Measurements from ENCODE around the gene KDM2B.

The KDM2B gene

DNA sequence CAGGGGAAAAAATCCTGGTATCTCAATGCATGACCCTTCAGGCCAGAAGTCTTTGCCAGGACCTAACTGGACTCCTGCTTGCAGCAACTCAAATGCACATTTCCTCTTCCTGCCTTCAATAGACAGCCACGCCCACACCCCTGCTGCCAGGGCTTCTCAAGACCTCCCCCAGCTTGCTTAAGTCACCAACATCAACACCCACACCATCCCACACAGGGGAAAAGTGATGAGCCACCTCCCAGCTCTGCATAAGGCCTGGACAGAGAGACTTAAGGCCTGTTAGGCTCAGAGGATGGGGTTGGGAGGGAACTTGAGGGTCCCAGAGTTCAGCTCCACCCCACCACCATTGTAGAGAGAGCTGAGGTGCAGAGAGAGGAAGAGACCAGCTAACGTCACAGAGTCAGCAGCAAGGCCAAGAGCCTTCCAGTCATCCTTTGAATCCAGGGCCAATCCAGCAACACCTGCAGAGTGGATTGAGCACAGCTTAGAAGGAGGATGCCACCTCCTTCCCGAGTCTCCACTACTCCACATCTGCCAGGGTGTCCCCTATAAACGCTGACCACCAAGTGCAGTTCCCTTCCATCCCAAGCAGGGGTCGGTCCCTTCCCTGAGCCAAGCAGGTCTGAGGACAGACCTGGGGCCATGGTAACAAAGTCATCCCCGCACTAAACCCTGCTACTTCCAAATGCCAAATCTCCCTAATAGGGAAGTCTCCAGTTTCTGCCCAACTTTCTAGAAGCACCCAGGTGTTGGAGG lies 50.0 kb downstream of the KDM2B start:
- no peak for DNase-seq (ENCODE audit: low spot score)

- no peak for DNase-seq (ENCODE audit: low spot score)
Measured at GRCh38 chr12:121529184-121529583, 51.6 kb downstream of the KDM2B start.

- DNase-seq (ENCODE audit: low spot score) = no peak
Measured at GRCh38 chr12:121525411-121525810, 55.4 kb downstream of the KDM2B start.

- no peak for DNase-seq (ENCODE audit: low spot score)
Measured at GRCh38 chr12:121524196-121524916, 56.5 kb downstream of the KDM2B start.

- DNase-seq (ENCODE audit: low spot score) = no peak
Measured at GRCh38 chr12:121523741-121524140, 57.1 kb downstream of the KDM2B start.

DNA sequence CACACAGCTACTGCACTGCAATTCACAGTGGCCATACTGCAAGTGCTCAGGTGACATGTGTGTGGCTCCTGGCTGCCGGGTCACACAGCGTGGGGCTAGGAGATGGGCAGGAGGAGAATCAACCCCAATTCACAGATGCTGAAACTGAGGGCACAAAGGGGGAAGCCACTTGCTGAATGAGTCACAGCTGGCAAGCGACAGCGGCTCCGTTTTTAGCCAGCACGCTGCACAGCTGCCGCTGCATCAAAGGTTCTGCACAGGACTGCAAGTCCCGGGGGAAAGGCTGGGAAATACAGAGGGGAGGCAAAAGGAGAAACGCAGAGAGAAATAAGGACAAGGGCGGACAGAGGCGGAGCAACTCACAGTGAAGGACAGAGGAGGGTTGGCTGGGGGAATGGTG lies 57.9 kb downstream of the KDM2B start:
- DNase-seq (ENCODE audit: low spot score) = no peak

GRCh38 chr12:121520586-121521086 lies 60.2 kb downstream of the KDM2B start:
- DNase-seq (ENCODE audit: low spot score) = no peak

- DNase-seq (ENCODE audit: low spot score) = no peak
Measured at GRCh38 chr12:121520119-121520518, 60.7 kb downstream of the KDM2B start.

- DNase-seq (ENCODE audit: low spot score) = no peak
Measured at GRCh38 chr12:121519227-121519626, 61.6 kb downstream of the KDM2B start.

DNA sequence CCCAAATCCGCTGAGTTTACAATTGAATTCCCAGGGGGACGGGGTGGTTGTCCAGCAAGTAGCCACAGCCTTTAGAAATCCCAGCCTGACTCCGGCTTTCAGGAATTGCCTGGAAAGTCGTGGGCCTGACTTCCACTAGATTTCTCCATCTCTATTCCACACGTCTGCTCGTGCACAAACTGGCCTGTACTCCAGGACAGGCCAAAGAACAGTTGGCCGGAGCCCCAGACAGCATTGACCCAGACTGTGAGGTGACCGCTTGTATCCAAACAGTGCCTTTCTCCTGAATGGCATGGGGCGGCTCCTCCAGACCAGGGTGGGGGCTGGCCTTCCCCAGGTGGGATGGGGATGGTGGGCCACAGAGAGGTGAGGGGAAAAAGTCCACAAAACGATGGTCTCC lies 62.2 kb downstream of the KDM2B start:
- DNase-seq (ENCODE audit: low spot score) = no peak

GRCh38 chr12:121516437-121517011 lies 64.3 kb downstream of the KDM2B start:
- DNase-seq (ENCODE audit: low spot score) = peak; percentile 58

DNA sequence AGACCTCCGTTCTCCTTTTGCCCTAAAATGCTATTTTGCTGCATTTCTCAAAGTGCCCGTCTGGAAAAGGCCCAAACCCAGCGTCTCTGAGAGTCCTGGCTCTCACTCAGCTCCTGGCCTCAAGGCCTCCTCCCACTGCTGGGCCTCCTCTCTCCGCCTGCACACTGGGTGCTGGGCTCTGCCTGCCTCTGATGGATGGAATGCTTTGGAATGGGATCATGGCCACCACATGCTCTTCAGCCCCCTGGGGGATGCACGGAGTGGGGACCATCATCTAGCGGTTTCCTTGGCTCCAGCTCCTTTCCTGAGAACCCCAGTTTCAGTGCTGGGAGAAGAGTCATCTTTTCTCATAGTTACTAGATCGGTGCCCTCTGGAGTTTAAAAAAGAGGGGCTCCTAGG lies 65.2 kb downstream of the KDM2B start:
- no peak for DNase-seq (ENCODE audit: low spot score)

DNA sequence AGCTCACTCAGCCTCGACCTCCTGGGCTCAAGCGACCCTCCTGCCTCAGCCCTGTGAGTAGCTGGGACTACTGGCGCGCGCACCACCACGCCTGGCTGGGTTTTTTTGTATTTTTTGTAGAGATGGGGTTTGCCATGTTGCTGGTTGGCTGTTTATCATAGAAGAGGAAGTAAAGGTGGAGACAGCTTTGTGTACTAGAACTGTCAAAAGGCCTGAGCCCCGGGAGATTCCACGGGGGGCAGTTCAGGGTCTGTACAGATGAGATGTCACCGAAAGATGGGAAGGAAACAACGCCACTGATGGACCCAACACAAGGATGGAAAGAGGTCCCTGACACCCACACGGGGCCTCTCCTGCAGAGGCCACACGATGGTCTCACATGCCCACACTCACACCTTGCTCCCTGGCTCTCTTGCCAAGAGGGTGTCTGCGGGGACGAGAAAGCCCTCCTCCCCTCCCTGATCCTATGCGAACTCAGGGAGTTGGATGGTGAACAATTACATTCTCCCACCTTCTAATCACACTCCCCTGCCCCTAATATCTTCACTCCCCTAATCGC lies 66.6 kb downstream of the KDM2B start:
- DNase-seq (ENCODE audit: low spot score) = no peak

- DNase-seq (ENCODE audit: low spot score) = peak; percentile 74
Measured at GRCh38 chr12:121513464-121514183, 67.2 kb downstream of the KDM2B start.

- no peak for DNase-seq (ENCODE audit: low spot score)
Measured at GRCh38 chr12:121512561-121512960, 68.3 kb downstream of the KDM2B start.

GRCh38 chr12:121511916-121512315 lies 68.9 kb downstream of the KDM2B start:
- no peak for DNase-seq (ENCODE audit: low spot score)

DNA sequence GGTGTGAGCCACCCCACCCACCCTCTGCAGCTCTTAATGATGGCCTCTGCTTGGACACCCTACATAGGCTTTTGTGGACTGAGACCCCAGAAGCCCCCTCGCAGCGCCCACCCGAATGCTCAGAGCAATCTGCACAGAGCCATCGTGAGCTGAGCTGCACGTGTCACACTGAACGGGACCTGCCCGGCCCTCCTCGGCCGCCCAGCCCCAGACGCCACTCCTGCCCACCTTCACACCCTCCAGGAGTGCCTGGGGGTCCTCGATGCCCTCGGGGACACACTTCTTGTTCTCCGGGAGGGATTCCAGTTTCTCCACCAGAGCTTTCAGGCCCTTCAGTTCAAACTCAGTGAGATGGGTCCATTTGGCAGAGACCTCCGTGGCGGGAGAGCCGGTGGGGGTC lies 71.5 kb downstream of the KDM2B start:
- no peak for DNase-seq (ENCODE audit: low spot score)

GRCh38 chr12:121508533-121508932 lies 72.3 kb downstream of the KDM2B start:
- no peak for DNase-seq (ENCODE audit: low spot score)

GRCh38 chr12:121507984-121508383 lies 72.8 kb downstream of the KDM2B start:
- no peak for DNase-seq (ENCODE audit: low spot score)

DNA sequence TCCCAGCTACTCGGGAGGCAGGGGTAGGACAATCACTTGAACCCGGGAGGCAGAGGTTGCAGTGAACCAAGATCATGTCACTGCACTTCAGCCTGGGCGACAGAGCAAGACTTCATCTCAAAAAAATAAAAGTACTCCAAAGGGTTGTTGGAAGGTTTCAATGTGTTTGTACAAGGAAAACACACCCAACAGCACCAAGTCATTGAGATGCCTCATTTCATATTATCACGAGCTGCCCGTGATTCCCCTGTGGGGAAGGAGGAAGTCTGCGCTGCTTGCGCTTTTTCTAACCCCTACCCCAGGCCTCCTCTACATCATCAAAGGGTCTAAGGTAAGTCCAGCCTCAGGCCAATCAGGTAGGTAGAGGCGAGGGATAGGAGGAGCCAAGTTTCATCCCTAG lies 73.6 kb downstream of the KDM2B start:
- DNase-seq (ENCODE audit: low spot score) = no peak

- no peak for DNase-seq (ENCODE audit: low spot score)
Measured at GRCh38 chr12:121505513-121505912, 75.3 kb downstream of the KDM2B start.

- DNase-seq (ENCODE audit: low spot score) = no peak
Measured at GRCh38 chr12:121504505-121504904, 76.3 kb downstream of the KDM2B start.
